Measurements from ENCODE around the gene ZFYVE28.

Gene ZFYVE28

GRCh38 chr4:2415213-2415612 is 3.2 kb downstream of the ZFYVE28 start:
- Histone ChIP-seq H2BK15ac (replicated peaks; ENCODE audit: low read depth) (no peak overlapping the region), H3K4me1 (ENCODE audit: control insufficient read depth, low read depth, low read length) (peaks cover 10% of the 10 kb centered on the region), H3K4me3 (ENCODE audit: low read length) (no peak overlapping the region), H3K4me2 (ENCODE audit: low read length) (no peak overlapping the region), H4K5ac (ENCODE audit: low read length) (no peak overlapping the region), H3K27ac (ENCODE audit: low read depth, low read length) (no peak overlapping the region), H3K56ac (ENCODE audit: low read length) (no peak overlapping the region), H2AK5ac (ENCODE audit: low read length) (no peak overlapping the region), H2BK120ac (ENCODE audit: low read depth, low read length) (no peak overlapping the region), H3K36me3 (ENCODE audit: control insufficient read depth, insufficient read depth, low read length) (no peaks in the 10 kb centered on the region), H3K27me3 (ENCODE audit: insufficient read depth, low read length, poor library complexity) (peaks cover 29% of the 10 kb centered on the region), H3K79me1 (ENCODE audit: low read length) (no peaks in the 10 kb centered on the region), H3K79me2 (ENCODE audit: control insufficient read depth, insufficient read depth, low read length) (no peaks in the 10 kb centered on the region), H3K9ac (ENCODE audit: low read length) (no peak overlapping the region), H2BK5ac (ENCODE audit: low read length) (no peak overlapping the region), H3K4ac (ENCODE audit: low read depth, low read length) (no peak overlapping the region), H3K18ac (ENCODE audit: low read length) (no peak overlapping the region), H4K8ac (ENCODE audit: low read depth, low read length) (no peak overlapping the region), H3K23ac (ENCODE audit: low read length) (no peak overlapping the region)
- WGBS (ENCODE audit: extremely low coverage, insufficient coverage, low lambda C conversion rate), result no CpG with 5 or more reads among the region's 3 CpGs
- no peak for DNase-seq

- no peak overlapping the region for H3K4me3 ChIP-seq (ENCODE audit: low read length)
- H2BK120ac ChIP-seq (ENCODE audit: low read depth, low read length), result peak overlapping the region; percentile 4
- H3K36me3 ChIP-seq (ENCODE audit: control insufficient read depth, insufficient read depth, low read length), result no peaks in the 10 kb centered on the region
- no peak overlapping the region for H4K8ac ChIP-seq (ENCODE audit: low read depth, low read length)
- H3K27ac ChIP-seq (ENCODE audit: low read depth, low read length), result peak overlapping the region; percentile 55
- peak overlapping the region; percentile 80 for H2AK5ac ChIP-seq (ENCODE audit: low read length)
- peak overlapping the region; percentile 5 for H2BK15ac ChIP-seq (replicated peaks; ENCODE audit: low read depth)
- H4K5ac ChIP-seq (ENCODE audit: low read length), result no peak overlapping the region
- peak overlapping the region; percentile 38 for H3K56ac ChIP-seq (ENCODE audit: low read length)
- peaks cover 9% of the 10 kb centered on the region for H3K4me1 ChIP-seq (ENCODE audit: control insufficient read depth, low read depth, low read length)
- H3K4ac ChIP-seq (ENCODE audit: low read depth, low read length), result peak overlapping the region; percentile 19
- H3K18ac ChIP-seq (ENCODE audit: low read length), result peak overlapping the region; percentile 43
- DNase-seq, result peak; percentile 70
- peaks cover 22% of the 10 kb centered on the region for H3K27me3 ChIP-seq (ENCODE audit: insufficient read depth, low read length, poor library complexity)
- H3K23ac ChIP-seq (ENCODE audit: low read length), result no peak overlapping the region
- H2BK5ac ChIP-seq (ENCODE audit: low read length), result peak overlapping the region; percentile 22
- H3K4me2 ChIP-seq (ENCODE audit: low read length), result no peak overlapping the region
- no peaks in the 10 kb centered on the region for H3K79me2 ChIP-seq (ENCODE audit: control insufficient read depth, insufficient read depth, low read length)
- H3K79me1 ChIP-seq (ENCODE audit: low read length), result no peaks in the 10 kb centered on the region
- WGBS (ENCODE audit: extremely low coverage, insufficient coverage, low lambda C conversion rate), result no CpG with 5 or more reads among the region's 14 CpGs
- peak overlapping the region; percentile 2 for H3K9ac ChIP-seq (ENCODE audit: low read length)
These were observed 4.4 kb downstream of the ZFYVE28 start for GRCh38 chr4:2413821-2414610.

GRCh38 chr4:2412885-2413716 is 5.3 kb downstream of the ZFYVE28 start:
- Histone ChIP-seq H3K23ac (ENCODE audit: low read length) (no peak overlapping the region), H4K5ac (ENCODE audit: low read length) (no peak overlapping the region), H2AK5ac (ENCODE audit: low read length) (no peak overlapping the region), H3K27ac (ENCODE audit: low read depth, low read length) (peak overlapping the region; percentile 55), H3K79me1 (ENCODE audit: low read length) (no peaks in the 10 kb centered on the region), H3K4me1 (ENCODE audit: control insufficient read depth, low read depth, low read length) (peaks cover 9% of the 10 kb centered on the region), H3K9ac (ENCODE audit: low read length) (peak overlapping the region; percentile 44), H2BK15ac (replicated peaks; ENCODE audit: low read depth) (no peak overlapping the region), H3K4me3 (ENCODE audit: low read length) (no peak overlapping the region), H3K27me3 (ENCODE audit: insufficient read depth, low read length, poor library complexity) (peaks cover 21% of the 10 kb centered on the region), H3K56ac (ENCODE audit: low read length) (peak overlapping the region; percentile 73), H2BK5ac (ENCODE audit: low read length) (peak overlapping the region; percentile 30), H3K18ac (ENCODE audit: low read length) (peak overlapping the region; percentile 43), H2BK120ac (ENCODE audit: low read depth, low read length) (peak overlapping the region; percentile 4), H3K4ac (ENCODE audit: low read depth, low read length) (no peak overlapping the region), H4K8ac (ENCODE audit: low read depth, low read length) (no peak overlapping the region), H3K4me2 (ENCODE audit: low read length) (peak overlapping the region; percentile 27), H3K36me3 (ENCODE audit: control insufficient read depth, insufficient read depth, low read length) (no peaks in the 10 kb centered on the region), H3K79me2 (ENCODE audit: control insufficient read depth, insufficient read depth, low read length) (no peaks in the 10 kb centered on the region)
- no CpG with 5 or more reads among the region's 30 CpGs for WGBS (ENCODE audit: extremely low coverage, insufficient coverage, low lambda C conversion rate)
- peak; percentile 98 for DNase-seq

- peak overlapping the region; percentile 27 for H3K4me2 ChIP-seq (ENCODE audit: low read length)
- no peak overlapping the region for H3K23ac ChIP-seq (ENCODE audit: low read length)
- peaks cover 15% of the 10 kb centered on the region for H3K27me3 ChIP-seq (ENCODE audit: insufficient read depth, low read length, poor library complexity)
- peak overlapping the region; percentile 73 for H3K56ac ChIP-seq (ENCODE audit: low read length)
- peak overlapping the region; percentile 30 for H2BK5ac ChIP-seq (ENCODE audit: low read length)
- no CpG with 5 or more reads among the region's 5 CpGs for WGBS (ENCODE audit: extremely low coverage, insufficient coverage, low lambda C conversion rate)
- no peaks in the 10 kb centered on the region for H3K79me2 ChIP-seq (ENCODE audit: control insufficient read depth, insufficient read depth, low read length)
- peak overlapping the region; percentile 11 for H3K18ac ChIP-seq (ENCODE audit: low read length)
- peak overlapping the region; percentile 55 for H3K27ac ChIP-seq (ENCODE audit: low read depth, low read length)
- H2BK15ac ChIP-seq (replicated peaks; ENCODE audit: low read depth), result no peak overlapping the region
- no peak for DNase-seq
- H3K36me3 ChIP-seq (ENCODE audit: control insufficient read depth, insufficient read depth, low read length), result no peaks in the 10 kb centered on the region
- no peak overlapping the region for H3K4me3 ChIP-seq (ENCODE audit: low read length)
- H3K9ac ChIP-seq (ENCODE audit: low read length), result peak overlapping the region; percentile 44
- no peak overlapping the region for H2BK120ac ChIP-seq (ENCODE audit: low read depth, low read length)
- no peak overlapping the region for H4K8ac ChIP-seq (ENCODE audit: low read depth, low read length)
- H4K5ac ChIP-seq (ENCODE audit: low read length), result no peak overlapping the region
- peaks cover 9% of the 10 kb centered on the region for H3K4me1 ChIP-seq (ENCODE audit: control insufficient read depth, low read depth, low read length)
- H3K4ac ChIP-seq (ENCODE audit: low read depth, low read length), result no peak overlapping the region
- H3K79me1 ChIP-seq (ENCODE audit: low read length), result no peaks in the 10 kb centered on the region
- no peak overlapping the region for H2AK5ac ChIP-seq (ENCODE audit: low read length)
These were observed 5.9 kb downstream of the ZFYVE28 start for GRCh38 chr4:2412534-2412884.

- Histone ChIP-seq H3K27me3 (ENCODE audit: insufficient read depth, low read length, poor library complexity) (peaks cover 10% of the 10 kb centered on the region), H3K9ac (ENCODE audit: low read length) (no peak overlapping the region), H2BK120ac (ENCODE audit: low read depth, low read length) (no peak overlapping the region), H2BK5ac (ENCODE audit: low read length) (no peak overlapping the region), H3K18ac (ENCODE audit: low read length) (no peak overlapping the region), H3K56ac (ENCODE audit: low read length) (peak overlapping the region; percentile 73), H4K5ac (ENCODE audit: low read length) (no peak overlapping the region), H3K79me1 (ENCODE audit: low read length) (no peaks in the 10 kb centered on the region), H3K4me2 (ENCODE audit: low read length) (no peak overlapping the region), H3K79me2 (ENCODE audit: control insufficient read depth, insufficient read depth, low read length) (no peaks in the 10 kb centered on the region), H3K23ac (ENCODE audit: low read length) (no peak overlapping the region), H3K36me3 (ENCODE audit: control insufficient read depth, insufficient read depth, low read length) (no peaks in the 10 kb centered on the region), H2AK5ac (ENCODE audit: low read length) (no peak overlapping the region), H3K4ac (ENCODE audit: low read depth, low read length) (no peak overlapping the region), H2BK15ac (replicated peaks; ENCODE audit: low read depth) (no peak overlapping the region), H3K27ac (ENCODE audit: low read depth, low read length) (no peak overlapping the region), H3K4me1 (ENCODE audit: control insufficient read depth, low read depth, low read length) (peaks cover 9% of the 10 kb centered on the region), H3K4me3 (ENCODE audit: low read length) (no peak overlapping the region), H4K8ac (ENCODE audit: low read depth, low read length) (no peak overlapping the region)
- WGBS (ENCODE audit: extremely low coverage, insufficient coverage, low lambda C conversion rate), result no CpG with 5 or more reads among the region's 14 CpGs
- DNase-seq, result no peak
These were observed 6.5 kb downstream of the ZFYVE28 start for GRCh38 chr4:2411786-2412510.
